ENCODE results near the gene FOXF2.

The FOXF2 gene

DNA sequence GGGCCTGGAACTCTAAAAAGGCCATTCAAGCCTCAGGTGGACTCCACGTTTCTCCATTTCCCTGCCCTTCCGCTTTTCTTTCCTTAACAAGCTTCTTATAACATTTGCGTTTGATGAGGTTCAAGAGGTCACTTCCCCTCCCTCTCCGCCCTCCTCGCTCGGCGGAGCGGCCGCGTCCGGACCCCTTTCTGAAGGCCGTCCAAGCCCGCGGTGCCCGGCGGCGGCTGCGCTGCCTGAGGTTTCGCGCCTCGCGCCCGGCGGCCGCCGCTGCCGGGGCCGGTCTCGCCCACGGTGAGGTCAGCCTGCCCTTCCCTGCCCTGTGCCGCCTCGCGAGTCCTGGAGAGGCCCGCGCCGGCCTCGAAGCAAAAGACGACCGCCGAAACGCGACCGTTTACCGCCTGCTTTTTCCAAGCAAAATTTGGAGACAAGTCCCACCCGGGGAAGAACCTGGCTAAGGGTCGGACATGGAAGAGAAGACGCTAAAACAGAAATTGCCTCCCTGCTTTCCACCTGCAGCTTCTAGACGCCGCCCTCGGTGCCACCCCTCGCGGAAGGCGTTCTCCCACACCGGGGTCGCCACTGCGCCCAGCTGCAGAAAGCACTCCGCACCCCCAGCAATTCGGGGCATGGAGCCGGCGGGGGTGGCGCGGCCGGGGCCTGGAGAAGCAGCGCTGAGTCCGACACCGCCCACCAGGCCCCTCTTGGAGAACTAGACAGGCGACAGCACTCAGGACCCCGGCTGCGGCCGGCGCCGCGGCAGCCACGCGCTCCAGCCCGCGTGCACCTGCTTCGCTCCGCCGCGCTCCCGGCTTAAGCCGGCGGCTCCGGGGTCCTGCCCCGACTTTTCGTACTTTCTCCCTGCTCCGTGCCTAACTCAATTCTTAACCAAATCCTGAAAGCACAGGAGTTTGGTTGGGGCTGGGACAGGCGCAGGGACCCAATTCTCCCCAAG lies 11.0 kb upstream of the FOXF2 start:
- DNase-seq, result no peak

GRCh38 chr6:1379017-1379787 lies 10.2 kb upstream of the FOXF2 start:
- no peak for DNase-seq

DNA sequence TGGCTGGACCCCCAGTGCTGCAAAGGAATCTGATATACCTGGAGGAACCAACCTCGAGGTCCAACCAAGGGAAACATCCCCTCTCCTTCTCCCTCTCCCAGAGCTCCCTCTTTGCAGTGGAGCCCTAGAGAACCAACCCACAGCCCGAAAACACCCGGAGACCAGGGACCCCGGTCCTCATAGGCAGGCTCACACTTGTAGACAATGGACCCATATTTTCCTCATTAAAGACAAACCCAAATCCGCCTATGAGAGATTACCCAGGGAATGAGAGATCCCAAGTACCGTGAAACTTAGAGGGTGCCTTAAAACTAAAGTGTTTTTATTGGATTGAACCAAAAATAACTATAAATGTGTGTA lies 9.6 kb upstream of the FOXF2 start:
- no peak for DNase-seq

DNA sequence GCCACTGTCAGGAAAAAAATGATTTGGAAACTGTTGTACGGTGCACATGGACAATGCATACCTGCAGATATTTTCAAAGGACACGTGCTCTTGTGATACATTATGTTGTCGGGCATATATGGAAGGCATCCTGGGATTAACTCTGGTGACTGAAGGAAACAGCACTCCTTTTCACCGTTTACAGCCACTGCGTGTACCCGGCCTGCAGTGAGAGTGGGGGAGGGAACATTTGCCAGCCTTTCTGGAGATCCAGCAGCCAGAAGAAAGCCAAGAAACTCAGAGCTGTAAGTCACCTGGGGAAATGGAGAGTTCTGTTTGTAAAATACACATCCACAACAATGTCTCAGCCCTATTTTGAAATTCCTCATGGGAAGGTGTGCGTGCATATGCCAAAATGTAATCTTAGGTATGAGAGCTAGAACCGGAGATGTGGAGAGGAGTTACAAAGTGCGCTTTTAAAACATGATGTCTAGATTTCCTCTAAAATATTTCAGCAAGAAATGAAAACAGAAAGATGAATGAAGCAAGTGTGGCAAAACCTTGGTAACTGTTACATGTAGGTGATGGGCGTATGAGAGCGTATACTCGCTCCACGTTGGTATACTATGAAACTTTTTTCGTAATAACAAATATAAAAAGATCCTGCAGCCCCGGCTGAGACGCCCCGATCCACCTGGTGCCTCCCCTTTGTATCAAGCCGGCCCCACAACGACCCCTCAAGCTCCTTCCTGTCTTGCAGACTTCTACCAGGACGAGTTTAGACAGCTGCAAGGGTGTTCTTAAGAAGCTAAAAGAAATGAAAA lies 8.6 kb upstream of the FOXF2 start:
- DNase-seq, result no peak

DNA sequence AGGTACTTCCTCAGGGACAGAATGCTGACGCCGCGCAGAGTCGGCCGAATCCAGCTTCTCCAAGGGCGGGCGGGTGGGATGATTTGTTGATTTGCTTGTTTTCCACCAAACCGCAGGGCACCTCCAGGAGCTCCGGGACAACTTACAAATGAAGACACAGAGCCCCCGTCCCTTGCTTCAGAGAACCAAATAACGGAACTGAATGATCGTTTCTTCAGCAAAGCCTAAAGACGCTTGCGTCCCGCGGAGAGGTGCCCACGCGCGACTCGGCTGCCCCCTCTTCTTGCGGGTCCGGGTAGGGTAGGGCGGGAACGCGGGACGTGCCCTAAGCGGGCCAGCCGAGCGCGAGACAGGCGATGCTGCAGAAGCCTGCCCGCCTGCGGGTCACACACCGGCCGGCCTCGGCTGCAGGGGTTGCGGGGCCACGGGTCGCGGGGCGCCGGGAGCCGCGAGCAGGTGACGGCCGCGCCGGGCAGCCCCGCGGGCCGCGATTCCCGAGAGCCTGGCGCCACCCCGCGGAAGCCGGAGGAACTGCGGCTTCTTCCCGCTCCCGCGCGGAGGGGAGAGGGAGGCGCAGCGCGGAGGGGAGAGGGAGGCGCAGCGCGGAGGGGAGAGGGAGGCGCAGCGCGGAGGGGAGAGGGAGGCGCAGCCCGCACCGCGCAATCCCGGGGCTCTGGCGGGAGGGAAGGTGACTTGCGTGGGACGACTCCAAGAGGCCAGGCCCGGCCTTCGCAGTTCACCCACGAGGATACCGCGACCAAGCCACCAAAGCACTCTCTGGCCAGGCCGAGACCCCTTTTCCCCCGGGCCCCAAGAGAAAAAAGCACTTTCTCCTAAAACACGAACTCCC lies 7.7 kb upstream of the FOXF2 start:
- peak in 32 of 58 donors; percentile 2 to 64 (median 23) for DNase-seq

GRCh38 chr6:1382331-1382882 lies 7.0 kb upstream of the FOXF2 start:
- DNase-seq, result no peak

DNA sequence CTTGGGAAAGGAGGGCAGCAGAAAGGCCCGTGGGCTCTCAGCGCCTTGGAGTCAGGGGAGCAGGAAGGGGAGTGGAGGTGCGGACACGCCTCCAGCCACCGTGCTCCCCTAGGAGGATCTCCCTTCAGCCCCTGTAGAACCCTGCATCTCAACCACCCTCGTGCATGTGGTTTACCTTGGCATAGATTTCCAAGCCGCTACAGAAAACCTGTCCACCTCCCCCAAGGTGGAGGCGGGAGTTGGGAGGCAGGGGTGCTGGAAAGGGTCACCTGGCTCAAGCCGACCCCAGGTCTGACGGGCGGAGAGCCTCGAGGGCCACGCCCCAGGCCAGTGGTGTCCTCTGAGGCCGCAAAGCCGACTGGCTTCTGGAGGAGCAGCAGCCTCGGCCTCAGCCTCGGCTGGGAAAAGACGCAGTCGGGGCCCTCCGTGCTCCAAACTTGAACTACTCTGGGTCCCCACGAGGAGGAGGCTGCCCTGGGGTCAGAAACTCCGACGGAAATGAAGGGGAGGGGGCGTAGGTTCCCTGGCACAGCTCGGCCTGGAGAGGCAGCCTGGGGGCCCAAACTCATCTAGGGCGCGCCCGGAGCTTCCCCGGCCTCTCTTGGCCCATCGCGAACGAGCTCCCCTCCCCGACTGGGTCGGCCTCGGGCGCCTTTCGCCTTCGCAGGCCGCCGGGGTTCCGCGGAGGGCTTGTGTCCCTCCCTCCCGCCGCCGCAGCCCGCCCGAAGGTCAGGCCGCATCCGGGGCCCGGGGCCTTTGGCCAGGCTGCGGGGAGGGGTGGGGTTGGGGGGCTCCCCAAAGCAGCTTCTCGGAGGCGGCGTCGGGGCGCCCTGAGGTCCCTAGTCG lies 6.3 kb upstream of the FOXF2 start:
- no peak for DNase-seq

GRCh38 chr6:1383729-1384548 lies 5.4 kb upstream of the FOXF2 start:
- DNase-seq, result no peak

DNA sequence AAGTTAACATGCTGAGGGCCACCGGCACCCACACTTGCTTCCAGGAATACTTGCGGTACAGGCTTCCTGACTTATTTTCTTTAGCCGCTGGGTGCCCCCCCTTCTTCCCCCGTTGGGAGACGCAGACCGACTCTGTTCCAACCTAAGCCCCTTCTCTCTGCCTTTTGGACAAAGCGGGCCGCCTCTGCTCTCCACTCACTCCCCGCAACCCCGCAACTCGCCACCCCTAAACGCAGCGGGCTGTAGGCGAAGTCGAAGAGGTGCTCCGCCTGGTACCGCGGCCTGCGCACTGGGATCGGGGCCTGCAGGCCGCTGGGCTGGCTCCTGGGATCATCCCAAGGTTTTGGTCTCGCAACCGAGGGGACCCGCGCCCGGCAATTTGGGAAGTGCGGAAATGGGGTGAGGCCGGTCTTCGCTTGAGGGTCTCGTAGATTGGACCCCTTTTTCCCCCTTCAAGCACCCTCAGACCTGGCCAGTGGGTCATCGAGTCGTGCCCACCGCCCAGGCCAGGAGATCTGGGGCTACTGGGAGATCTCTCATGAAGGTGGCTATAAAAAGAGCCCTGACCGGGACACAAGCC lies 4.7 kb upstream of the FOXF2 start:
- DNase-seq, result no peak

DNA sequence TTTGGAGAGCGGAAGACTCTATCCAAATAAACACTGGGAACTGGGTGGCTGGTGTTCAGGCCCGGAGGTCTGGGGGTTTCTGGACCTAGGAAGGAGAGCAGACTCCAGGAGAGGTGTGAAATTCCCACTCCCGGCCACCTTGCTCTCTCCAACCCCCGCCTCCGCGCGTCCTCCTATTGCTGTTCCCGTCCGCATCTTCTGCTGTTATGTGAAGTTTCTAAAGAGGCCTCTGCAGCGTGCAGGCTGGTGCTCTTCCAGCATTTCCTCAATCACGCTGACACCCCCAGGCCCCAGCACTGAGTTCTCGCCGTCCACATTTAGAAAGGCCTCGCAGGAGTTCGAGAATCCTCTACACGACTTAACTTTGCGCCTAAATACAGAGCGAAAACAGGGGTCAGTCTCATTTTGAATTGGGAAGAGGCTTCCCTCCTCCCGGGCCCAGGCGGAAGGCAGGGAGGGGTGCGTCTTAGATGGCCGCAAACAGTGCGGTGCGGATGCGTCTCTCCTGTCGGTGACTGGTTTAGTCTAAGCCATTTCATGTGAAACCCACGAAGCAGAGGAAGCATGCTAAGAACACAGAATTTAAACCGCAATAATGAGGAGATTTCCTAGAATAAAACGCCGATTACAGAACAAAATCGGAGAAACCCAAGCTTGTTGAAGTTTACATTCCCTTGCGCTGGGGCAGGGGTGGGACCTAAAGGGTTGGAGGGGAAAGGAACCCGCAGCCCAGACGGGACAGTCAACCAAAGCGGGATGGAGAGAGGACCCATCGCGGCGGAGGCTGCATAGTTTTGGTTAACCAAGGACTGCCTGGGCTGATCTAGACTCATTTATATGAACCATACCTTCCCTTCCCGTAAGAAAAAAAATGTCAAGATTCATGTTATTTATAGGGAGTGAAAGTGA lies 4.0 kb upstream of the FOXF2 start:
- DNase-seq, result no peak

DNA sequence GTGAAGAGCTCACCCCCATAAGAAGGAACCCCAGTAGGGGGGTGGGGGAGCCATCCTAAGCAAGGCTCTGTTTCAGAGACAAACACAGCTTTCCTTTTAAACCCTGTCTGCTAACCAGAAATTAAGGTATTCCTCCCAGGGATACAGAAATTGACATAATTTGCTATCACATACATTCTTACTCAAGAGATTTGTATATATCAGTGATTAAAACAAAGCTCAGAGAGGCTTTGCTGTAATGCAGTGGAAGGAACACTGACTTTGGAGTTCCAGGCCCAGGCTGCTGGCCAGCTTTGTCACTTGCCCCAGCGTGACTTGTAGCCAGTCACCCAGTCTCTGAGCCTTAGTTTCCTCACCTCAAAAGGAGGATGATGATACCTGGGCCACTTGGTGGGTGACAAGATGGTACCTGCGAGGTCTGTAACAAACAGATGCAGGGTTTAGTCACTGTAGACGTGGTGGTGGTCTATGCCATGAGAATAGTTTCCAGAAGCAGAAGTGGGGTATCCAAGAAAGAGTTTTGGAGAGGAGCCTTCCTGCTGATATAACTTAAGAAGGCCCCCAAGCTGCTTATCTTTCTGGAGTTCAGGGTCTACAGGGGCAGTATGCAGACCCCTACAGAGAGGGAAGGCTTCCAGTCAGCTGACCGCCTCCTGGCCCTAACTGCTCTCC lies 3.2 kb upstream of the FOXF2 start:
- DNase-seq, result no peak

GRCh38 chr6:1387538-1387875 lies 1.9 kb upstream of the FOXF2 start:
- no peak for DNase-seq

GRCh38 chr6:1387876-1388629 lies 1.3 kb upstream of the FOXF2 start:
- DNase-seq, result no peak

DNA sequence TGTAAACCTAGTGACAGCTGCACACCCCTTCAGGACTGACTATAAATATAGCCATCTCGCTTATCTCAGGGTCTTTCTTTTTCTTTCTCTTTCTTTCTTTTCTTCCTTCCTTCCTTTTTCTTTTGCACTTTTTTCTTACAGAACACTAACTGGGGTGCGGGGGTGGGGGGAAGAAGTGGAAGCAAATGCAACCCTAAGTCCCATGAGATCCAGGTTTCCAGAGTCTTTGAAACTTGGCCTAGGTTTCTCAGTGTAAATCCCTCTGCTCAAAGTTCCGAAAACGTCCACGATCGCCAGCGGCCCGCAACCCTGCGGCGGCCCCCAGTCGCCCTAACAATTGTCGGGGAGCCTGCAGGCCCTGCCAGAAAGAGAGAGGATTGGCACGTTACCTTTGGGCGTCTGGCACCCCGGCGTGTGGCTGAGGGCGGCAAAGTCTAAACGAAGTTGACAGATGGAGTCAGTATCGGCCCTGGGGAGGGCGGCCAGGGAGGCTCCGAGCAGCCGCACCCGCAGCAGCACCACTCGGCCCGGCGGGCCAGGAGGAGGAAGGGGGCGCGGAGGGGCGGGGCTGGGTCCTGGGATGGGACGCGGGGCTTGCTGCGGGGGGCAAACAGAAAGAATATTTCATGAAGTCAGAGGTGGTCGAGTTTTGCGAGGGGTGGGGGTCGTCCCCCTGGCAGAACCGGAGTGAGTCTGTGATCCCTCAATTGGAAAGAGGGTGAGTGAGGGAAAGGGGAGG lies 577 bp upstream of the FOXF2 start:
- DNase-seq, result no peak

Data from anterior cingulate cortex (tissue), 58 donors.